ENCODE measurements around the gene VWC2L.

The VWC2L gene

DNA sequence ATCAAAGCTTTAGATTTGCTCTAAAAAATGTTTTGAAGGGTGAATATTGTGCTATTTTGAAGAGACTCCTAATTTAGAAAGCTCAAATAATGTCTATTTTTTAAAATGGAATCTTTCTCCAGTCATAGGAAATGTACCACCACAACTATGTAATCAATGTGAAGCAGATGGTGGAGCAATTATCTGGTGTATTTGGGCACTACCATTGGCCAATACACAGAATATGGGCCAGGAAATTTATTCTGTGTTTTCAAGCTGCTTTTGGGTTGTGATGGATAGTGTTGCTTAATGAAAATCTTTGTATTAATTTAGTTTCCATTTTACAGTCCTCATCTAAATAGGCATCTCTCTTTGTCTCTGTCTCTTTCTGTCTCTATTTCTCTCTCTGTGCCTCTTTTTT is 17.1 kb upstream of the VWC2L start:
- DNase-seq (ENCODE audit: insufficient read length) (no peak), FAIRE-seq (no peak)
- TF ChIP-seq TAF1 (IDR thresholded peaks at IDR 0.05; ENCODE audit: borderline replicate concordance, low read depth, low read length) = no peak
- no peak for TF ChIP-seq POLR2A (IDR thresholded peaks at IDR 0.05; ENCODE audit: low read depth, low read length)
- TF ChIP-seq POLR2AphosphoS5 (IDR thresholded peaks at IDR 0.05; ENCODE audit: low read depth, low read length) = no peak

- no peak for FAIRE-seq
- TF ChIP-seq POLR2A (IDR thresholded peaks at IDR 0.05; ENCODE audit: low read depth, low read length) = no peak
- no peak for TF ChIP-seq TAF1 (IDR thresholded peaks at IDR 0.05; ENCODE audit: borderline replicate concordance, low read depth, low read length)
- TF ChIP-seq POLR2AphosphoS5 (IDR thresholded peaks at IDR 0.05; ENCODE audit: low read depth, low read length) = no peak
- DNase-seq (ENCODE audit: insufficient read length) = no peak
Observed at GRCh38 chr2:214395040-214395439, 15.8 kb upstream of the VWC2L start.

DNA sequence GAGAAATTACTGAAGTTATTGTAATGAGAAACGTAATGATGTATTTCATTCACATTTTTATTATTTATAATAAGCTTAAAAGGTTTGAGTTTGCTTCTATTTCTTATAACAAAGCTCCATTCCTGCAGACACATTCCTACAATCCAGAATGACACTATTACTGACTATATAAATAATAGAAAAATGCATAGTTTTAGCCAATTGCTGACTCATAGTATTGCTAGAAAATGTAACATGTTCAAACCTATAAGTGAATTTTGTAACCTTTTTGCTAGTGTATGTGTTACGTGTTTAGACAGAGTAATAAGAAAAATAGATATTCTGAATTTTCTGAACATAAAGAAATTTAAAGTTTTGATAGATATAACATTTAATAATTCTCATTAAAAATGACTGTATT is 9.3 kb upstream of the VWC2L start:
- TF ChIP-seq TAF1 (IDR thresholded peaks at IDR 0.05; ENCODE audit: borderline replicate concordance, low read depth, low read length) (no peak), POLR2A (IDR thresholded peaks at IDR 0.05; ENCODE audit: low read depth, low read length) (no peak), POLR2AphosphoS5 (IDR thresholded peaks at IDR 0.05; ENCODE audit: low read depth, low read length) (no peak)
- DNase-seq (ENCODE audit: insufficient read length) (no peak), FAIRE-seq (no peak)

- FAIRE-seq (no peak), DNase-seq (ENCODE audit: insufficient read length) (no peak)
- TF ChIP-seq POLR2A (IDR thresholded peaks at IDR 0.05; ENCODE audit: low read depth, low read length) (no peak), TAF1 (IDR thresholded peaks at IDR 0.05; ENCODE audit: borderline replicate concordance, low read depth, low read length) (no peak), POLR2AphosphoS5 (IDR thresholded peaks at IDR 0.05; ENCODE audit: low read depth, low read length) (no peak)
Observed at GRCh38 chr2:214410128-214410775, 602 bp upstream of the VWC2L start.

DNA sequence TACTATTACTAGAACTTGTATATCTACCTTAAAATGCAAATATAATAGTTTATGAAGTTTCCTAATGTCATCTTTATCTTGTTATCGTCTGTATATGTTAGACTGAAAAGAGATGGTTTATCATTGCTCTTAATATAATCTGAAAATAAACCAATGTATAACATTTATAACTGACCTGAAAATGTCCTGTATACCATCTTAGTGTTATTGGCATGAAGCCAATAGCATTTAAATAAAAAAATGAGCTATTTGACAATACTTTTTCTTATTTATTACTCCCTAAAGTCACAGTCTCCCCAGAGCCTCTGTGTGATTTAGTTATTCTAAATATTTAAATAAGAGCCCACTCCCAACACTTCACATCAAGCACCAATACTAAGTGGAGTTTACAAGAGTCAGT is 1.8 kb downstream of the VWC2L start:
- no peak for DNase-seq (ENCODE audit: insufficient read length)
- no peak for FAIRE-seq
- TF ChIP-seq TAF1 (IDR thresholded peaks at IDR 0.05; ENCODE audit: borderline replicate concordance, low read depth, low read length) (no peak), POLR2A (IDR thresholded peaks at IDR 0.05; ENCODE audit: low read depth, low read length) (no peak), POLR2AphosphoS5 (IDR thresholded peaks at IDR 0.05; ENCODE audit: low read depth, low read length) (no peak)

- DNase-seq (ENCODE audit: insufficient read length) (no peak), FAIRE-seq (no peak)
- TF ChIP-seq TAF1 (IDR thresholded peaks at IDR 0.05; ENCODE audit: borderline replicate concordance, low read depth, low read length) (no peak), POLR2AphosphoS5 (IDR thresholded peaks at IDR 0.05; ENCODE audit: low read depth, low read length) (no peak), POLR2A (IDR thresholded peaks at IDR 0.05; ENCODE audit: low read depth, low read length) (no peak)
Observed at GRCh38 chr2:214436470-214436869, 25.6 kb downstream of the VWC2L start.

GRCh38 chr2:214450118-214450894 is 39.5 kb downstream of the VWC2L start:
- DNase-seq (ENCODE audit: insufficient read length) (no peak), FAIRE-seq (no peak)
- TF ChIP-seq POLR2A (IDR thresholded peaks at IDR 0.05; ENCODE audit: low read depth, low read length) (no peak), TAF1 (IDR thresholded peaks at IDR 0.05; ENCODE audit: borderline replicate concordance, low read depth, low read length) (no peak), POLR2AphosphoS5 (IDR thresholded peaks at IDR 0.05; ENCODE audit: low read depth, low read length) (no peak)

DNA sequence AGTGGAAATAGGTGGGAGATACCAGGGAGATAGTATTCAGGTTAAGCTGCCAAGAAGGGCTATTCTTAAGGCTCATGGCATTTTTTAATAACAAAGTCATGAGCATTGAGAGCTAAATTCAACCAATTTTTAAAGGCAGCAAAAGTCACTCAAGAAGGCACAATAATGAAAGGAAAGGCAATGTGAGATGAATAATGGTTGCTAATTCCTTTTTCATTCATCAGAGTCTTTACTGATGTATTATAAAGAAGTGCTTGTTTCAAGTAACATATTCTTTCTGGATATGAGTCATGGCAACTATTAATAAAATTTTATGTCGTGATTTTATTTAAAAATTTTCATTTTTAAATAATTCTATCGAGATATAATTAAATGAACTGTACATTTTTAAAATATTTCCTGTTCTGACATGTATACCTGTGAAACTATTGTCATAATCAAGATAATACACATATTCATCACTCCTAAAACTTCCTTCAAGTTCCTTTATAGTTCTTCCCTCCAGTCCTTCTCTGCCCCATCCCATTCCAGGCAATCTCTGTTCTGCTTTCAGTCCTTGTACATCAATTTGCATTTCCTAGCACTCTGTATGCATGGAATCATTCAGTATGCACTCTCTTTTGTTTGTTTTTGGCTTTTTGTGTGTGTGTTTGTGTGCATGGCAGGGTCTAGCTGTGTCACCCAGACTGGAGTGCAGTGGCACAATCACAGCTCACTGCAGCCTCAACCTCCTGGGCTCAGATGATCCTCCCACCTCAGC is 40.8 kb downstream of the VWC2L start:
- TF ChIP-seq POLR2A (IDR thresholded peaks at IDR 0.05; ENCODE audit: low read depth, low read length) (no peak), TAF1 (IDR thresholded peaks at IDR 0.05; ENCODE audit: borderline replicate concordance, low read depth, low read length) (no peak), POLR2AphosphoS5 (IDR thresholded peaks at IDR 0.05; ENCODE audit: low read depth, low read length) (no peak)
- FAIRE-seq = no peak

GRCh38 chr2:214465363-214466146 is 54.7 kb downstream of the VWC2L start:
- DNase-seq (ENCODE audit: insufficient read length) (no peak), FAIRE-seq (no peak)
- TF ChIP-seq POLR2A (IDR thresholded peaks at IDR 0.05; ENCODE audit: low read depth, low read length) (no peak), POLR2AphosphoS5 (IDR thresholded peaks at IDR 0.05; ENCODE audit: low read depth, low read length) (no peak), TAF1 (IDR thresholded peaks at IDR 0.05; ENCODE audit: borderline replicate concordance, low read depth, low read length) (no peak)

More for the DNA sequence above, 40.8 kb downstream of the VWC2L start:
- DNase-seq (ENCODE audit: insufficient read length) = no peak

- FAIRE-seq (no peak), DNase-seq (ENCODE audit: insufficient read length) (no peak)
- TF ChIP-seq POLR2AphosphoS5 (IDR thresholded peaks at IDR 0.05; ENCODE audit: low read depth, low read length) = no peak
- no peak for TF ChIP-seq POLR2A (IDR thresholded peaks at IDR 0.05; ENCODE audit: low read depth, low read length)
- TF ChIP-seq TAF1 (IDR thresholded peaks at IDR 0.05; ENCODE audit: borderline replicate concordance, low read depth, low read length) = no peak
Observed at GRCh38 chr2:214469728-214470127, 58.9 kb downstream of the VWC2L start.

GRCh38 chr2:214471382-214471781 is 60.5 kb downstream of the VWC2L start:
- FAIRE-seq (no peak), DNase-seq (ENCODE audit: insufficient read length) (no peak)
- TF ChIP-seq TAF1 (IDR thresholded peaks at IDR 0.05; ENCODE audit: borderline replicate concordance, low read depth, low read length) (no peak), POLR2AphosphoS5 (IDR thresholded peaks at IDR 0.05; ENCODE audit: low read depth, low read length) (no peak), POLR2A (IDR thresholded peaks at IDR 0.05; ENCODE audit: low read depth, low read length) (no peak)

All from GM12892 (cell line).